ENCODE data around the gene PI4KB.

Gene PI4KB

DNA sequence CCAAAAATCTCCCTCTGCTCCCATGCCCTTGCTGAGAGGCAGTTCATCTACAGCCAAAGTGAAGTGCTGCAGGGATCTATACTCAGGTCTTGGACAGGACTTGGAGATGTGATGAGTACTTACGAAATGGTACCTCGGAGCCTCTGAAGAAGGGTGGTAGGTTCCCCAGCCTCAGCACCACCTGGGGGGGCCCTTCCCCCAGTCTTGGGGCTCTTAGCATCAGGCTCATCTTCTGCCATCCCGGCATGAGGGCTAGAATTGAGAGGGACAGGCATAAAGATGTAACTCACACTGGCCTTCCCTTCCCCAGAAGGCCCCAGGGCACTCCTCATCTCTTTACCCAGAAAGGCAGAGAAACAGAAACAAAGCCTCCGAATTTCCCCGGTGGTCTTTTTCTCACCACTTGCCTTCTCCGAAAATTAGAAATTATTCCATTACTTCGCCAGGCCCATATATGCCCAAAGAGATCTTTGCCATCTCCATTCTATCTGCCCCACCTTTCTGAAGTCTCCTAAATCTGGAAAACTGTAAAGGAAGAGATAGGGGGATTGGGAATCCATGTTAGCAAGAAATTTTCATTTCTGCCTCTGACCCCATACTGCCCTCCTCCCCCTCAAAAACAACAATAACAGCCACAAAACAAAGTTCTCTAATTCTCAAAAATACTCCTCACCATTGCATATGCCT is 19.0 kb upstream of the PI4KB start:
- Histone ChIP-seq H3K4me3 (ENCODE audit: severe bottlenecking) (peak overlapping the region; percentile 58), H3K4me1 (ENCODE audit: insufficient read depth, poor library complexity, severe bottlenecking) (peaks cover 6% of the 10 kb centered on the region), H3K9me3 (ENCODE audit: severe bottlenecking) (no peaks in the 10 kb centered on the region), H3K27me3 (ENCODE audit: insufficient read depth, poor library complexity, severe bottlenecking) (no peaks in the 10 kb centered on the region), H3K36me3 (ENCODE audit: low read depth) (peaks cover 32% of the 10 kb centered on the region), H3K27ac (ENCODE audit: poor library complexity, severe bottlenecking) (peak overlapping the region; percentile 59)
- TF ChIP-seq, protein P1, sequence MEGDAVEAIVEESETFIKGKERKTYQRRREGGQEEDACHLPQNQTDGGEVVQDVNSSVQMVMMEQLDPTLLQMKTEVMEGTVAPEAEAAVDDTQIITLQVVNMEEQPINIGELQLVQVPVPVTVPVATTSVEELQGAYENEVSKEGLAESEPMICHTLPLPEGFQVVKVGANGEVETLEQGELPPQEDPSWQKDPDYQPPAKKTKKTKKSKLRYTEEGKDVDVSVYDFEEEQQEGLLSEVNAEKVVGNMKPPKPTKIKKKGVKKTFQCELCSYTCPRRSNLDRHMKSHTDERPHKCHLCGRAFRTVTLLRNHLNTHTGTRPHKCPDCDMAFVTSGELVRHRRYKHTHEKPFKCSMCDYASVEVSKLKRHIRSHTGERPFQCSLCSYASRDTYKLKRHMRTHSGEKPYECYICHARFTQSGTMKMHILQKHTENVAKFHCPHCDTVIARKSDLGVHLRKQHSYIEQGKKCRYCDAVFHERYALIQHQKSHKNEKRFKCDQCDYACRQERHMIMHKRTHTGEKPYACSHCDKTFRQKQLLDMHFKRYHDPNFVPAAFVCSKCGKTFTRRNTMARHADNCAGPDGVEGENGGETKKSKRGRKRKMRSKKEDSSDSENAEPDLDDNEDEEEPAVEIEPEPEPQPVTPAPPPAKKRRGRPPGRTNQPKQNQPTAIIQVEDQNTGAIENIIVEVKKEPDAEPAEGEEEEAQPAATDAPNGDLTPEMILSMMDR (IDR thresholded peaks at IDR 0.05; ENCODE audit: poor library complexity, severe bottlenecking) = no peak
- no peak for DNase-seq (ENCODE audit: low spot score)
- no peak for ATAC-seq (ENCODE audit: low read depth)

DNA sequence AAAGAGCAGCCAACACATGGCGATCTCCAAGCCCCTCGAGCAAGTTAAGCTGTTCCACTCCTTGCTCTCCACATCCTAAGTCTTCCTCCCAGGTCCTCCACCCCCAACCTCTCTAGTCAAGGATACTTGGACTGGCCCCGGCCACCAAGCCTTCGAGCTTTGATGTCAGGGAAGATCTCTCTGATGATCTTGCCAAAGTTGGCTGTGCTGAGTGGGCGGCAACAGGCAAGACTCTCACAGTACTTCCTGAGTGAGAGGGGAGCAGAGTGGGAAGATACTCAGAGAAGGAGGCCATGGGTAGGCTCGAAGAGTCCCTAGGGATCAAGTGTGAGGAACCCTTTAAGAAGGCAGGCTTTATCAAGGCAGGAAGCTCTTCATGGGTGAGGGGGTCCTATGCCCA is 17.1 kb upstream of the PI4KB start:
- TF ChIP-seq, protein P1 (IDR thresholded peaks at IDR 0.05; ENCODE audit: poor library complexity, severe bottlenecking) = no peak
- Histone ChIP-seq H3K4me3 (ENCODE audit: severe bottlenecking) (no peak overlapping the region), H3K27ac (ENCODE audit: poor library complexity, severe bottlenecking) (no peak overlapping the region), H3K9me3 (ENCODE audit: severe bottlenecking) (no peaks in the 10 kb centered on the region), H3K36me3 (ENCODE audit: low read depth) (peaks cover 32% of the 10 kb centered on the region), H3K27me3 (ENCODE audit: insufficient read depth, poor library complexity, severe bottlenecking) (no peaks in the 10 kb centered on the region), H3K4me1 (ENCODE audit: insufficient read depth, poor library complexity, severe bottlenecking) (peaks cover 6% of the 10 kb centered on the region)
- DNase-seq (ENCODE audit: low spot score) (no peak), ATAC-seq (ENCODE audit: low read depth) (no peak)

DNA sequence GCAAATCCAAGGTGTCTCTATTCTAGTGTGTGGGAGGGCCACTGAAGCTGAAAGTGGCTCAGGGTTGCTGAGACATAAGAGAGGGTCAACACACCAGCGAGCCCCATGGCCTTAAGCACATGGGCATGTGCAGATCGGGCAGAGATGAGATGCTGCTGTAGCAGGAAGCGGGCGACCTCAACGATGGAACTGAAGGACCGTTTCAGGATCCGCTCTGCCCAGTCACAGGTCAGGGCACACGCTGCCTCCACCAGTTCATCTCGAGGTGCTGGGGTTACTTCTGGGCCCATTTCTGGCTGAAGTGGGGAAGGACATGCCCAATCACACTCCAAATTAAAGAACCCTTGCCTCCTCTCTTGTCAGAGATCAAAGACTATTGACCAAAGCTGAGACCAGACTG is 16.4 kb upstream of the PI4KB start:
- Histone ChIP-seq H3K36me3 (ENCODE audit: low read depth) (peaks cover 32% of the 10 kb centered on the region), H3K27ac (ENCODE audit: poor library complexity, severe bottlenecking) (no peak overlapping the region), H3K4me1 (ENCODE audit: insufficient read depth, poor library complexity, severe bottlenecking) (peaks cover 6% of the 10 kb centered on the region), H3K27me3 (ENCODE audit: insufficient read depth, poor library complexity, severe bottlenecking) (no peaks in the 10 kb centered on the region), H3K9me3 (ENCODE audit: severe bottlenecking) (no peaks in the 10 kb centered on the region), H3K4me3 (ENCODE audit: severe bottlenecking) (no peak overlapping the region)
- ATAC-seq (ENCODE audit: low read depth) = no peak
- DNase-seq (ENCODE audit: low spot score) = no peak
- TF ChIP-seq, protein P1 (IDR thresholded peaks at IDR 0.05; ENCODE audit: poor library complexity, severe bottlenecking) = no peak

DNA sequence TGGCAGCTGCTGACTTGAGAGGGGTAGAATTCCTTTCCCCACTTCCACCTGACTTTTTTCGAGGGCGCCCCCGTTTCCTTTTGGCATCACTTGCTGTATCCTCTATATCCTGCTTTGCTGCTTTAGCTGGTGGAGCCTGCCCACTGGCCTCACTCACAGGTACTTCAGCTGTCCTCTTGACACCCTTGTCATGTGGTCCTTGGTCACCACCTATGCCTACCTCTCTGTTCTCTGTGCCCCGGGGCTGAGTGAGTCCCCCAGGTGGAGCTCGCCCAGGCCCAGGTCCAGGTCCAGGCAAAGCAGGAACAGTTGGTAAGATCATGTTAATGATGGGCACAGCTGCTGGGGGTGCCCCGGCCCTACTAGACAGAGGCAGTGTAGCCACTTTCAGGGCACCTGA is 15.4 kb upstream of the PI4KB start:
- Histone ChIP-seq H3K4me1 (ENCODE audit: insufficient read depth, poor library complexity, severe bottlenecking) (peaks cover 2% of the 10 kb centered on the region), H3K4me3 (ENCODE audit: severe bottlenecking) (no peak overlapping the region), H3K36me3 (ENCODE audit: low read depth) (peaks cover 32% of the 10 kb centered on the region), H3K27ac (ENCODE audit: poor library complexity, severe bottlenecking) (no peak overlapping the region), H3K27me3 (ENCODE audit: insufficient read depth, poor library complexity, severe bottlenecking) (no peaks in the 10 kb centered on the region), H3K9me3 (ENCODE audit: severe bottlenecking) (no peaks in the 10 kb centered on the region)
- DNase-seq (ENCODE audit: low spot score) = no peak
- ATAC-seq (ENCODE audit: low read depth) = no peak
- TF ChIP-seq, protein P1 (IDR thresholded peaks at IDR 0.05; ENCODE audit: poor library complexity, severe bottlenecking) = no peak

DNA sequence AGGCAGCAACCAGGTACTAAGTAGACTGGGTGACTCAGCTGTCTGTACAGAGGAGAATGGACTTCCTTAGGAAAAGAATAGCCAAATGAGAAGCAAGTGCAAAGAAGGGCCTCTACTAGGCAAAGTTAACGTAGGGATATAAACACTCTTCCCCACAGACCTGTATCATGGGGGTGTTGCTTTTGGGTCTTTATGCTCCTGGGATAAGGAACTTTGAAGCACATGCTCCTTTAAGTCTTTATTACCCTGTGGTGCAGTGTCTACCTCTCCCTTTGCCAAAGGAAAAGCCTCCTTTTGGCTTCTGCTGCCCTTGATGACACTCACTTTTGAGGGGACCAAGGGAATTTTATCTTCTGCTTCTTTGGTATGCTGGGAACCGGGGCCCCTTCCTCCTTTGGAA is 14.8 kb upstream of the PI4KB start:
- Histone ChIP-seq H3K27ac (ENCODE audit: poor library complexity, severe bottlenecking) (no peak overlapping the region), H3K4me3 (ENCODE audit: severe bottlenecking) (no peak overlapping the region), H3K36me3 (ENCODE audit: low read depth) (peaks cover 32% of the 10 kb centered on the region), H3K27me3 (ENCODE audit: insufficient read depth, poor library complexity, severe bottlenecking) (no peaks in the 10 kb centered on the region), H3K4me1 (ENCODE audit: insufficient read depth, poor library complexity, severe bottlenecking) (no peaks in the 10 kb centered on the region), H3K9me3 (ENCODE audit: severe bottlenecking) (no peaks in the 10 kb centered on the region)
- TF ChIP-seq, protein P1 (IDR thresholded peaks at IDR 0.05; ENCODE audit: poor library complexity, severe bottlenecking) = no peak
- DNase-seq (ENCODE audit: low spot score) = no peak
- ATAC-seq (ENCODE audit: low read depth) = no peak

All from RWPE2 (cell line).